Pons (tissue), 1 donor: Measurements from ENCODE around the gene CACNG7.

Source experiments
- DNase-seq: peaks from one replicate; pipeline ENCODE4 v3.0.0-alpha.2; 2016; ENCODE audit warnings: low spot score

The CACNG7 gene

DNA sequence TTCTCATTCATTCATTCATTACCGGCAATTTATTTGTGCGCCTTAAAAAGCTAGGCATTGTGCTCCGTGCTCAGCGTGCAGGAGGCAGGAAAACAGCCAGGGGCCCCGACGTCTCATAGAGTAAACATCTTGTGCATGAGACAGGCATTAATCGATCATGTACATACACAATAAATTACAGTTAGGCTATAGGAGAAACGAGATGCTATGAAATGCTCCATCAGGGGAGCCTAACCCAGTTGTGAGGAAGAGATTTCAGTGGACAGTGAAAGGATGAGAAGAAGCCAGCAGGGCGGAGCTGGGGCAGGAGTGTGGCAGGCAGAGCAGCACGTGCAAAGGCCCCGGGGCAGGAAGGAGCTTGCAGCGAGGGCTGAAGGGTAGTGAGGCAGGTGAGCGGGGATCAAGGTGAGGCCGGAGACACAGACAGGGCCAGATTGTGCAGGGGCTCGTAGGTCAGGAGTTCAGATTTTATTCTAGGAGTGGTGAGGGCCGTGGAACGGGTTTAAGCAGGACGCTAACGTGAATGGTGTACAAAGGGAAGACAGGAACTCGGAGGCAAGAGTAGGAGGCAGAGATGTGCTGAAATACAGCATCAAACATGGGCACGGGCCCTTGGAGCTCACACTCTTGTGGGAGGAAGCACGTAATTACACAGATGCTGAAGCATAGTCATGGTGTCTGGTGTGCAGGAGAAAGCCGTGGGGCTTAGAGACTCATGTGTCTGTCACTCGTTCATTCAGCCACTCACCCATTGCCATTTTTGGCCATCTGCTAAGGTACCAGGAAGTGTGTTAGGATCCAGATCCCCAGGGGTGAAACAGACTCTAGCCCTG lies 74.6 kb downstream of the CACNG7 start:
- DNase-seq = no peak

DNA sequence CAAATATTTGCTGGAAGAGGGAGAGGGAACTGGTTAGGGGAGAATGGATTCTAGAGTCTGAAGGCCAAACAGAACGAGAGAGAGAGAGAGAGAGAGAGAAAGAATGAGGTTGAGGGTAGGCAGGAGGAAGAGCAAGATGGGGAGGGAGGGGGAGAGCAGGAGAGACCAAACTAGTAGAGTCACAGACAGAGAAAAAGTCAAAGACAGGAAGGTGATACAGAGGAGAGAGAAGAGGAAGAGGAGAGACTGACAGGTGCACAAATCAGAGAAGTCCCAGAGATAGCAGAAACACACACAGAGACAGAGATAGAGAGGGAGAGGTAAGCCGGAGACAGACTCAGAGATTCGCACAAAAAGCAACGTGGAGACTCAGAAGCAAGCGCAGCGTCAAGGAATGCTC lies 76.8 kb downstream of the CACNG7 start:
- no peak for DNase-seq

DNA sequence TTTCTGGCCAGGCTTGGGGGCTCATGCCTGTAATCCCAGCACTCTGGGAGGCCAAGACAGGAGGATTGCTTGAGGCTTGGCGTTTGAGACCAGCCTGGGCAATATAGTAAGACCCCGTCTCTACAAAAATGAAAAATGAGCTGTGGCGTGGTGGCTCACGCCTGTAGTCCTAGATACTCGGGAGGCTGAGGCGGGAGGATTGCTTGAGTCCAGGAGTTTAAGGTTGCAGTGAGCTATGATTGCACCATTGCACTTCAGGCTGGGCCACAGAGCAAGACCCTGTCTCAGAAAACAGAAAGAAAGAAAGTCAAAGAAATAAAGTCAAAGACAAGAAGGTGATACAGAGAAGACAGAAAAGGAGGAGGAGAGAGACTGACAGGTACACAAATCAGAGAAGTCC lies 79.9 kb downstream of the CACNG7 start:
- no peak for DNase-seq

DNA sequence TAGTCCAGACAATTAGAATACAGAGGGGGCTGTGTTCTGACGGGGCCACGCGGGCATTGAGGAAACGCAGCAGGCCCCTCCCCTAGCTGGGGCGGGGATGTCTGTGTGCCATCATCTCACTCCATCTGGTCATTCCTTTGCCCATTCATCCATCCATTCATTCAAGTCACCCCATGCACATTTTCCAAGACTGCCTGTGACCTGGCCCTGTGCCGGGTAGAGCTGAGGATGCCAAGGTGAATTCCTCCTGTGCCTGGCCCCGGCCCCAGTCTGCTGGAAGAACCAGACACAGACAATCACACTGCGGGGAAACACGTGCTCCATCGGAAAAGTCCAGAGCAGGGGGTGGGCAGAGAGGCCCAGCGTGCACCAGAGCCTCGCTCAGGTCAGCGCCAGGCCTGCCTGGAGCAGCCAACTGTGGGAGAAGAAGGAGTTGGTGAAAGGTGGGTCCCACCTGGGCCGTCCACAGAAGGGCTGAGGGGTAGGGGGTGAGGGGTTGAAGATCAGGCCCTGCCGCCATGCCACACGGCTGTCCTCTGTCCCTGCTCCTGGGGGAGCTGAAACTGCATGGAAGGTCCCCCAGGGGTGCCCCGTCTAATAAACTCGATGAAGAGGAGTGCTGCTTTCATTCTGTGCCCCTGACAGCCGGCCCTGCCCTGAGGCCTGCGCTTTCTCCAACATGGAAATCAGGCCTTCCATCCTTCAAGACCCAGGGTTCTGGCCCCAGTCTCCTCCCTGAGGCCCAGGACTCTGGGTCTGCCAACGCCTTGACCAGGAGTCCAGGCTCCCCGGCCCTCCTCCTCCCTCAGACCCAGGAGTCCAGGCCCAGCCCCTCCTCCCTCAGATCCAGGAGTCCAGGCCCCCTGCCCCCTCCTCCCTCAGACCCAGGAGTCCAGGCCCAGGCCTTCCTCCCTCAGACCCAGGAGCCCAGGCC lies 80.8 kb downstream of the CACNG7 start:
- no peak for DNase-seq

DNA sequence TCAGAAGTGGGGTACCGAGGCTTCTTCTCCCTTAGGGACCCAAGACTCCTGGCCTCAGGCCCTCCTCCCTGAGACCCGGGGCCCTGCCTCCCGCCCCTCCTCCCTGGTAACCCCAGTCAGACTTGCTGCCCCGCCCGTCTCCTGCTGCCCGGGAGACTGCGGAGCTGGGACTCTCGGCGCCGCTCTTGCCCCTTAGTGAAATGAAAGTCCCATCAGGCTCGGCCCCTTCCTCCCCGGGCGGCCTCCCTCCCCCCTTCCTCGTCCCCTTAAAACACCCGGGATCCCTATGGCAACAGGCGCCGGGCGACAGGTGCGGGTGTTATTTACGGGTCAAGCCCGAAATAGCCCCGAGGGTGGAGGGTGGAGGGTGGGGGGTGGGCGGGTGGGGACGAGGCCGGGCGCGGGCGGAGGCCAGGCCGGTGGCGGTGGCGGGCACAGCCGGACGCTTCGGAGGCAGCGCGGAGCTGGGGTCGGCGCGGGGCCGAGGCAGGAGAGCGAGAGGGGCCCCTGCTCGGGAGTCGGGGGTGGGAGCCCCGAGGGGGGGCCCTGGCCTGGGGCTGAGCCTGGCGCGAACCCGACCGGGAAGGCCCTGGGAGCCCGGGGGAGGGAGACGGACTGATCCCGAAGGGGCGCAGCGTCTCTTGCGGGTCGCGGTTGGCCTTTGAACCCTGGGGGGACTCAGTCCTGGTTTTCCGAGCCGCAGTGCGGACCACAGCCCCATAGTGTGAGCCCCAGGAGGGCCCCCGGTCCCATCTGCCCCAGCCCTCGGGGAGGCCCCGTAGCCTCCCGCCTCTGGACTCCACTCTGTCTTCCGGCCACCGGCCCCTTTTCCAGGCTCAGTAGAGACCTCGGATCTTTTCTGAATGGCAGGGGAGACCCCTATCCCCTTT lies 82.4 kb downstream of the CACNG7 start, which contains the start of gene CACNG6:
TSS of gene CACNG6 (plus strand) at position 414 of the 890 bp plus-strand sequence. CDS start 1,241 bp downstream, outside the sequence.
- no peak for DNase-seq

DNA sequence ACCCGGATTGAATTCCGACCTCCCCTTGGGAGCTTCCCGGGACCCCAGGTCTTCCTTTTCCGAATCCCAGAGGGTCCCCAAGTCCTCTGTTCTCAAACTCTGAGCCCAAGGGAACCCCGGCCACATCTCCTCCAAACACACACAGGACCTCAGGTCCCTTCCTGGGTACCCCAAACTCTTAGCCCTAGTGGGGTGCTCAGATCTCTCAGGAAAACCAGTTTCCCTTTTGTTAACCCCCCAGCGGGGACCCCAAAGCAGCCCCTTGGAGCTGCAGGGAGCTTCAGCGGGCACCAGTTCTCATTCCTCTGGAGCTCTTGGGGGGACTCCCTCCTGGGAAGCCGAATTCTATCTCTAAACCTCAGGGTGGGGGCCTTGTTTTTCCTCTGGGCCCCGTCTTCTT lies 83.1 kb downstream of the CACNG7 start:
- DNase-seq = no peak

DNA sequence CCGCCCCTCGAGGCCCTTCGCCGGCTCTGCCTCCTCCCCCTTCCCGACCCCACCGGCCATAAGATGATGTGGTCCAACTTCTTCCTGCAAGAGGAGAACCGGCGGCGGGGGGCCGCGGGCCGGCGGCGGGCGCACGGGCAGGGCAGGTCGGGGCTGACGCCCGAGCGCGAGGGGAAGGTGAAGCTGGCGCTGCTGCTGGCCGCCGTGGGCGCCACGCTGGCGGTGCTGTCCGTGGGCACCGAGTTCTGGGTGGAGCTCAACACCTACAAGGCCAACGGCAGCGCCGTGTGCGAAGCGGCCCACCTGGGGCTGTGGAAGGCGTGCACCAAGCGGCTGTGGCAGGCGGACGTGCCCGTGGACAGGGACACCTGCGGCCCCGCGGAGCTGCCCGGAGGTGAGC lies 83.7 kb downstream of the CACNG7 start:
- DNase-seq = no peak

DNA sequence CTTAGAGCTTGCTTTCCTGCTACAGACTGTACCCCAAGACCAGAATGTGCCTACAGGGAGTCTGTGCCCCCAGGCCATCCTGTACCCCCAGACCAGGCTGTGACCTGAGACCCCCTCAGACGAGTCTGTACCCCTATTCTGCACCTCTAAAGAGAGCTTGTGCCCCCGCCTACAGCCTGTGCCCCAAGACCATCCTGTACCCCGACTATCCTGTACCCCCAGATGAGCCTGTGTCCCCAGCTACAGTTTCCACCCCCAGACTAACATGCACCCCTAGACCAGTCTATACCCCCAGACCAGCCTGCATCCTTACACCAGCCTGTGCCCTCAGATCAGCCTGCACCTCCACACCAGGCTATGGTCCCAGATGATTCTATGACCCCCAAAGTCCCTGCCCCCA lies 84.4 kb downstream of the CACNG7 start:
- DNase-seq = no peak
